Measurements from ENCODE around the gene ZBTB7C.

DNA sequence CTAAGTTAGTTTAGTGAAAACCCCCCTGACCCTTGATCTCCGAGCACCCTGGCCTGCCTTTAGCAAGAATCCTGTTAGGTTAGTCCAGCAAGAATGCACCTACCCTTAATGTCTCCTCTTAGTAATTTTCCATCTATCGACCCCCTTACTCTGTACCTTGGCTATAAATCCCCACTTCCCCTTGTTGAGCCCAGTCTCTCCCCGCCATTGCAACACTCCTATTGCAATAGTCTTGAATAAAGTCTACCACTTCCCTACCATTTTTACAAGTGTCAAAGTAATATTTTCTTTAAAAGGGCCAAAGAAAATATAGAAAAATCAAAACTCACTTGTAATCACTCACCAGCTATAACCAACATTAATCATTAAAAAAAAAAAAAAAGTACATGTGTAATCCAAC lies 4.2 kb upstream of the ZBTB7C start:
- TF ChIP-seq POLR2AphosphoS5 (IDR thresholded peaks at IDR 0.05; ENCODE audit: low read depth, low read length) (no peak), TAF1 (IDR thresholded peaks at IDR 0.05; ENCODE audit: borderline replicate concordance, insufficient read depth, low read length) (no peak), SIN3A (IDR thresholded peaks at IDR 0.05; ENCODE audit: borderline replicate concordance, insufficient read depth, low read length) (no peak), FOXP2 (optimal IDR thresholded peaks at IDR 0.05; ENCODE audit: borderline replicate concordance, extremely low read depth, extremely low read length, insufficient read depth) (no peak)
- TF ChIP-seq, protein P1, sequence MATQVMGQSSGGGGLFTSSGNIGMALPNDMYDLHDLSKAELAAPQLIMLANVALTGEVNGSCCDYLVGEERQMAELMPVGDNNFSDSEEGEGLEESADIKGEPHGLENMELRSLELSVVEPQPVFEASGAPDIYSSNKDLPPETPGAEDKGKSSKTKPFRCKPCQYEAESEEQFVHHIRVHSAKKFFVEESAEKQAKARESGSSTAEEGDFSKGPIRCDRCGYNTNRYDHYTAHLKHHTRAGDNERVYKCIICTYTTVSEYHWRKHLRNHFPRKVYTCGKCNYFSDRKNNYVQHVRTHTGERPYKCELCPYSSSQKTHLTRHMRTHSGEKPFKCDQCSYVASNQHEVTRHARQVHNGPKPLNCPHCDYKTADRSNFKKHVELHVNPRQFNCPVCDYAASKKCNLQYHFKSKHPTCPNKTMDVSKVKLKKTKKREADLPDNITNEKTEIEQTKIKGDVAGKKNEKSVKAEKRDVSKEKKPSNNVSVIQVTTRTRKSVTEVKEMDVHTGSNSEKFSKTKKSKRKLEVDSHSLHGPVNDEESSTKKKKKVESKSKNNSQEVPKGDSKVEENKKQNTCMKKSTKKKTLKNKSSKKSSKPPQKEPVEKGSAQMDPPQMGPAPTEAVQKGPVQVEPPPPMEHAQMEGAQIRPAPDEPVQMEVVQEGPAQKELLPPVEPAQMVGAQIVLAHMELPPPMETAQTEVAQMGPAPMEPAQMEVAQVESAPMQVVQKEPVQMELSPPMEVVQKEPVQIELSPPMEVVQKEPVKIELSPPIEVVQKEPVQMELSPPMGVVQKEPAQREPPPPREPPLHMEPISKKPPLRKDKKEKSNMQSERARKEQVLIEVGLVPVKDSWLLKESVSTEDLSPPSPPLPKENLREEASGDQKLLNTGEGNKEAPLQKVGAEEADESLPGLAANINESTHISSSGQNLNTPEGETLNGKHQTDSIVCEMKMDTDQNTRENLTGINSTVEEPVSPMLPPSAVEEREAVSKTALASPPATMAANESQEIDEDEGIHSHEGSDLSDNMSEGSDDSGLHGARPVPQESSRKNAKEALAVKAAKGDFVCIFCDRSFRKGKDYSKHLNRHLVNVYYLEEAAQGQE (IDR thresholded peaks at IDR 0.05; ENCODE audit: insufficient read depth in 1 of 2, low read depth in 2 of 2, low read length in 2 of 2), result no peak
